GM21723 (cell line): ENCODE results near the gene POLR2L.

ENCODE experiments used
- ATAC-seq: cut with Tn5 transposase; IDR thresholded peaks from one replicate; pipeline ENCODE4 v1.9.1; 2021; ENCODE audit warnings: mild to moderate bottlenecking, moderate library complexity; ENCODE audit not compliant: unreplicated experiment

Gene POLR2L

DNA sequence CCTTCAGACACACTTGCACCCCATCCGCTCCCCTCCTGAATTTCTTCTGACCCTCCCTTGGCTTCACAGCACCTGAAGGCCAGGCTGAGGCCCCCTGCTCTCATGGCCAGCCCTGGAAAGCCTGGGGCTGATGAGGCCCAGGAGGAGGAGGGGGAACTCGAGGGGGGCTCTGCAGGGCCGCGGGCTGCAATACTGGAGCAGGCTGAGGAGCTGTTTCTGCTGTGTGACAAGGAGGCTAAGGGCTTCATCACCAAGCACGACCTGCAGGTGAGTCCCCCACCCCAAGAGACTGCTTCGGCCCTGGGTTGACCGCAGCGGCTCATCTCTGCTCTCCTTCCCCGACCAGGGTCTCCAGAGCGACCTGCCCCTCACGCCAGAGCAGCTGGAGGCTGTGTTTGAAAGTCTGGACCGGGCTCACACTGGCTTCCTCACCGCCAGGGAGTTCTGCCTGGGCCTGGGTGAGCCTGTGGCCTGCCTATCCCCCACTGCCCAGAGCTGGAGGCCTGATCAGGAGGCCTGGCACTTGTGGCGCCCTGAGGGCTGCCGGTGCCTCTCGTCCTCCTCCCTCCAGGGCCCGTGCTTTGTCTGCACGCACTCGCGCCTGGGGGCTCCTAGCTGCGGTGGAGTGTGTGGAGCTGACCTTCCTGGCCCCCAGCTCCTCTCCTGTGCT, 13.7 kb downstream of the POLR2L start:
- no peak for ATAC-seq

DNA sequence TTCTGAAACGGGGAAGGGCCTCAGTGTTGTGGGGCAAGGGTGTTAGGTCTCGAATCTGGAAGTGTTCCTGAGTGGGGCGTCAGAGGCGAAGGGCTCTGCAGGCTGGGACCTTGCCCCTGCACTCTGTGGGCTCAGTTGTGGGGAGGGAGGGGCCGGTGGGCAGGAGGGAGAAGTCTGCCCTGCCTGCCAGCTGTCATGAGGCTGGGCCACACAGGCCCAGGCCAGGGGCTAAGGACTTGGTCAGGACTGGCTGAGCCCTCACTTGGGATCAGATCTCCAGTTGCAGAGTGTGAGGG, 14.5 kb downstream of the POLR2L start, which contains the start of gene CRACR2B:
TSS of gene CRACR2B (plus strand) at position 23 of the 296 bp plus-strand sequence. CDS start 689 bp downstream, outside the sequence.
- no peak for ATAC-seq

DNA sequence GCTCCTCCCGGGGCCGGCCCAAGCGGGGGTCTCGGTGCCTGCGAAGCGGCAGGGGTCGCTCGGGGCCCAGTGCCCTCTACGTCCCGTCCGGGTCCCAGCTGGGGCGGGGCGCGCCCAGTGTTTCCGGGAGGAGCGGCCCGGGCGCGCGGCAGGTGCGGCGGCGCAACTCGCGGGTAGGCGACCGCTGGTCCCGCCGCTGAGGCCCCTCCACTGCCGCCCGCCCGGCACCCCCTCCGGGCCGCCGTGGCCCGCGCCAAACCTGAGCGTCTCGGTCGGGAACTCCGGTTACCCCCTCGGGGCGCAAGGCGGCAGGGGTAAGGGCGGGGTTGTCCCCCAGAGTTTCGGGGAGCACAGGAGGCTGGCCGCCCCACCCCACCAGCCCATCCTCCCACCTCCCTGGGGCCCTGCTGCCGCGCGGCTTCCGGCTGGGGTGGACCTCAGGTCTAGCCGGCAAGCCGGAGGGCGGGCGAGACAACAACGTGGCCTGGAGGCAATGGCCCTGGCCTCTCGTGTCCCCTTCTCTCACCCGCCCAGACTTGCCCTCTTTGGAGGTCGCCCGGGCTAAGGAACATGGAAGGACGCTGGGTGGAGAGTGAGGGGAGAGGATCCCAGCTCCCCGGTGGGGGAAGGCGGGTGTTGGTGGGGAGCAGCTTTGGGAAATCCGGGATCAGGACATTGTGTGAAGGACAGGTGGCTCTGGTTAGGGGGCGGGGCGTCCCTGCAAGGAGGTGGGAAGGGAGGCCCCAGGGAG, 15.0 kb downstream of the POLR2L start:
- ATAC-seq = no peak

DNA sequence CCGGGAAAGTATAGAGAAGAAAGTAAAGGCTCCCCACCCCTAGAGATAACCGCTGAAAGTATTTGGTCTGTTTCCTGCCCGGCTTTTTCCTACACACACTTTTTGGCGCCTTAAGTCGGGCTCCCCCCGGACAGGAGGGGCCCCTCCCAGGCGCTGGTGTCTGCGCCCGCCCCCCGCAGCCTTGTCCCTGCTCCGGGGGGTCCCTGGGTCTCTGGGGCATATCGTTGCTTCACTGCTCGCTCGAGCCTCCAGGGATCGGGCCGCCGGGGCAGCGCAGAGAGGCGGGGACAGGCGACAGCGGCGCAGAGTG, 15.5 kb downstream of the POLR2L start:
- no peak for ATAC-seq

DNA sequence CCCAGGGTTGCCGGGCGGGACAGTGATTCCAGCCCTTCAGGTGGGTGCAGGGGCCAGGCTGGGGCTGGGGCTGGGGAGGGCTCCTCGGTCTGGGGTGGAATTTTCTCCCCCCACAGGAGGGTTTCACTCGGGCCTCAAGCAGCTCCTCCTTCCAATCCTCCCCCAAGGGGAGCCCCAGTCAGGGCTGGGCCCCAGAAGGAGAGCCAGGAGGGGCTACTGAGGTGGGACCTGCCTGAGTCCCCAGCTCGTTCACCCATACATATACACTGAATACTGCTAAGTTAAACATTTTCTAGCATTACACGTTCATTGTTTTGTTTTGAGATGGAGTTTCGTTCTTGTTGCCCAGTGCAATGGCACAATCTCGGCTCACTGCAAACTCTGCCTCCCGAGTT, 16.1 kb downstream of the POLR2L start:
- ATAC-seq = no peak

DNA sequence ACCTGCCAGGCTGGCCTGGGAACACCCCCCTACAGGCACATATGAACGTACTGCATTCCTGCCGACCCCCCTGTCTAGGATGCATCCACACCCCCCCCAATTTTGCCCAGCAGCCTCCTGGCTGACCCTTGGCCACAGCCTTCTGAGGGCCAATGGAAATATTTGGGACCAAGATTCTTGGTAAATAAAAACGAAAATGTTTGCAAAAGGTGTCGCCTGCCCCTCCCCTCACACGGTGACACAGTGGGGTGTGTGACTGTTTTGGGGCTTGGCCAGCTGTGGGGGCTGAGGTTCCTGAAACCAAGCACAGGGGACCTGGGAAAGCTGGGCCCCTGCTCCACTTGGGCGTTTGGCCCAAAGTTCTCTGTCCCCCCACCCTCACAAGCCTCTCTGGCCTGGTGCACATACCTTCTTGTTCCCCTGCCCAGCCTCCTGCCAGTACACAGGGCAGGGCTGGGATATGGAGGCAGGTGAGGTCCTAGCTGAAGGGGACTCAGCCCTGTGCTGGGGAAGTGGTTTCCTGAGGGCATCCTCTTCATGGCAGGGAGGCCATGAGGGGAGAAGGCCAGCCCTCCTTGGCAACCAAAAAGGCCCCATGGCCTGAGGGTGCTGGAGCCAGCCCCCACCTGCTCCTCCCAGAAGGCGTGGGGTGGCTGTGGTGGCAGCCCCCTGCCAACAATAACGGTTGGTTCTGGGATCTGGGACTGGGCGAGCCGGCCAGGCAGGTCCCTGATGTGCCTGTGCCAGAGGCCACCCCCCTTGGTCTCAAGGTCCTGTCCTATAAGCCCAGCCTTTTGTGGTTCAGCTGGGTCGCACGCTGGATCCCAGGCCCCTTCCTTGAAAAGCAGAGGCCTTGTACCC, 16.7 kb downstream of the POLR2L start:
- no peak for ATAC-seq

DNA sequence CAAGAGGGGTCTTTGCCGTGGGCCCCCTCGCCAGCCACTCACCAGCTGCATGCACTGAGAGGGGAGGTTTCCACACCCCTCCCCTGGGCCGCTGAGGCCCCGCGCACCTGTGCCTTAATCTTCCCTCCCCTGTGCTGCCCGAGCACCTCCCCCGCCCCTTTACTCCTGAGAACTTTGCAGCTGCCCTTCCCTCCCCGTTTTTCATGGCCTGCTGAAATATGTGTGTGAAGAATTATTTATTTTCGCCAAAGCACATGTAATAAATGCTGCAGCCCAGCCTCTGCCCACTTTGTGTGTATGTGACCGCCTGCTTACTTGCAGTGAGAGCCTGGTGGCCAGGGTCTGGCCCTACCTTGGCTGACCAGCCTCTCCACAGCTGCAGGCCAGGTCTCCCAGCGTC, 17.4 kb downstream of the POLR2L start:
- ATAC-seq = no peak

DNA sequence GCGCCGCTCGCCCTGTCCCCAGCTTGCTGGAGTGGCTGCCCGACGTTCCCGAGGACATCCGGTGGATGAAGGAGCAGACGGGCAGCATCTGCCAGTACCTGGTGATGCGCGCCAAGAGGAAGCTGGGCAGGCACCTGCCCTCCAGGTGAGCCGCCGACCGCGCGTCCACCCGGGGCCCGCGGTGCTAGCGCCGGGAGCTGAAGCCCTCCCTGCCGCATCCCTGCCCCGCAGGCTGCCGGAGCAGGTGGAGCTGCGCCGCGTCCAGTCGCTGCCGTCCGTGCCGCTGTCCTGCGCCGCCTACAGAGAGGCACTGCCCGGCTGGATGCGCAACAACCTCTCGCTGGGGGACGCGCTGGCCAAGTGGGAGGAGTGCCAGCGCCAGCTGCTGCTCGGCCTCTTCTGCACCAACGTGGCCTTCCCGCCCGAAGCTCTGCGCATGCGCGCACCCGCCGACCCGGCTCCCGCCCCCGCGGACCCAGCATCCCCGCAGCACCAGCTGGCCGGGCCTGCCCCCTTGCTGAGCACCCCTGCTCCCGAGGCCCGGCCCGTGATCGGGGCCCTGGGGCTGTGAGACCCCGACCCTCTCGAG, 17.9 kb downstream of the POLR2L start:
- ATAC-seq = no peak

DNA sequence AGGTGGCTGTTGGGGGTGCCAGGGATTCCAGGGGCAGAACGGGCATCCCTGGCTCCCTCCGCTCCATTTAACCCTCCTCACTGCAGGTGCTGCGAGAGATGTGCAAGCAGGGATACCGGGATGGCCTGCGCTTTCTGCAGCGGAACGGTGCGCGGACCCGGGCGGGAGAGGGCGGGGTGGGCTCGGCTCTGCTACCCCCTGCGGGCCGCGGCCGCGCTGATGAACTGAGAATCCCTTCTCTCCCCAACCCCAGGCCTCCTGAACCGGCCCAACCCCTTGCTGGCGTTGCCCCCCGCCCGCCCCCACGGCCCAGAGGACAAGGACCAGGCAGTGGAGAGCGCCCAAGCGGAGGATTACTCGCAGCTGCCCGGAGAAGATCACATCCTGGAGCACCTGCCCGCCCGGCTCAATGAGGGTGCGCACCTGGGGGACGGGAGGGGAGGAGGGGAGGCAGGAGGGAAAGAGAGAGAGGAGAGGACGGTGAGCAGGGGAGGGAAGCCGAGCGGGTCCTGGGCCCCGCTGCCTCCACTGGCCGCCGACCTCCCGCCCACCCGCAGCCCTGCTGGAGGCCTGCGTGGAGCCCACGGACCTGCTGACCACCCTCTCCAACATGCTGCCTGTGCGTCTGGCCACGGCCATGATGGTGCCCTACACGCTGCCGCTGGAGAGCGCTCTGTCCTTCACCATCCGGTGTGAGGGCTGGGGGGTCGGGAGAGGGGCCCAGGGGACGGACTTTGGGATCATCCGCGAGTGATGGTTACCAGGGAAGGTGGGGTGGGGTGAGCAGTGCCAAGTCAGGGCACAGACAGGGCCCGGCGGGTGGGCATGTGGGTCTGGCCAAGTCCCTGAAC, 18.7 kb downstream of the POLR2L start:
- ATAC-seq = no peak

DNA sequence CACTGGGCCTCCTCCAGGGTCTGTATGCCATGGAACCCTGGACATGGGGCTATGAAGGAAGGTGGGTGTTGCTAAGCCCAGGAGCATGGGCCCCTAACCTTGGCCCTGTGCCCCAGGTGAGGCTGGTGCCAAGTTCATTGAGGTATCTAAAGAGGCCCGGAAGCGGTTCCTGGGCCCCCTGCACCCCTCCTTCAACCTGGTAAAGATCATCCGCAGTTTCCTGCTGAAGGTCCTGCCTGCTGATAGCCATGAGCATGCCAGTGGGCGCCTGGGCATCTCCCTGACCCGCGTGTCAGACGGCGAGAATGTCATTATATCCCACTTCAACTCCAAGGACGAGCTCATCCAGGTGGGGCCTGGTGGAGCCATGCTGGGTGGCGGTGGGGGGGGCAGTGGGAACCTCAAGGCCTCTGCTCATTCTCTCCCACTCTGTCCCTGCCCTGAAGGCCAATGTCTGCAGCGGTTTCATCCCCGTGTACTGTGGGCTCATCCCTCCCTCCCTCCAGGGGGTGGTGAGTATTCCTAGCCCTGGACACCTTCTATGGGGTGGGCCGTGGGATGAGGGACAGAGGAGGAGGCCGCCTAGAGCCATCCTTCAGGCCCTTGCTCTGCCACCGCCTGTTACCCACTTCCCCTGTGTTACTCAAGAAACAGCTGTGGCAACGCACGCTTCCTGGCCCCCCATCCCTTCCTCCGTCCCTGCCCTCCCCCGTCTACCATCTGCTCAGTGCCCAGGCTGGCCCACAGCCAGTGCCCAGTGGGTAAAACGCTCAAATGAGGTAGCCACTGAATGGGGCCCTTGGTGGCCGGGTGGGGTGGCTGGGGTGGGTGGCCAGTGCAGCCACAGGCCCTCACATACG, 20.6 kb downstream of the POLR2L start:
- ATAC-seq = no peak

DNA sequence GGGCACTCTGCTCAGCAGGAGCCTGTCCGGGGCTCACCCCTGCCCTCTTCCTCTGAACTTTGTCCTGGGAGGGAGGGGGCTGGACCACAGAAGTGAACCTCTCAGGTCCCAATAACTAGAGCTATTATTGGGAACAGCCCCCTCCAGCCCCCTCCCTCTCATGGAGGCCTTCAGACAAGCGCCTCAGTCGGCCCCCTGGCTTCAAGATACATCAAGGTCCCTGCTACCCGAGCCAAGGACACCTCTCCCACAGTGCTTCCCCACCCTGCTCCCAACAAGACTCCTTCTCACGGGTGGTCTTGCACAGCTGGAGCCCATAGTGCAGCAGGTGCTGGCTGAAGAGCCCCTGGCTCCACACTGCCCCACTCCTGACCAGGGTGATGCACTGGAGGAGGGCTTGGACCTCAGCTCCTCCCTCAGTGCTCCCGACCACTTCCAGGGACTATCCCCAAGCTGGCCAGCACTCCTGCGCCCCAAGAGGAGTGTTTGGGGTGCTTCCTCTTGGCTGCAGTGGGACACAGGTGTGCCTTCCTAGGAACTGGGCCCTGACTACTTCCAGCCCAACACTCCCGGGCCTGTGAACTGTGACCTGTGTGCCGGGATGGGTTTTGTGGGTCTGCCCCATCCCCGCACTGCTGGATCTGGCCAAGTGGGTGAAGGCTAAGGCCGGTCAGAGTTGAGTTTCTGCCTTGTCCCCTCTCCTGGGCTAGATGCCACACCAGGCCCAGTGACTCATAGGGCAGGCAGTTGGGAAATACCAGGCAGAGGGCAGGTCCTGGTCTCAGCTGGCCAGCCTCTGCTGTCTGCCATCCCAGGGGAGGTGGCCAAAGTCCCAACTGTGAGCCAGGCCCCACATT, 21.4 kb downstream of the POLR2L start:
- no peak for ATAC-seq

DNA sequence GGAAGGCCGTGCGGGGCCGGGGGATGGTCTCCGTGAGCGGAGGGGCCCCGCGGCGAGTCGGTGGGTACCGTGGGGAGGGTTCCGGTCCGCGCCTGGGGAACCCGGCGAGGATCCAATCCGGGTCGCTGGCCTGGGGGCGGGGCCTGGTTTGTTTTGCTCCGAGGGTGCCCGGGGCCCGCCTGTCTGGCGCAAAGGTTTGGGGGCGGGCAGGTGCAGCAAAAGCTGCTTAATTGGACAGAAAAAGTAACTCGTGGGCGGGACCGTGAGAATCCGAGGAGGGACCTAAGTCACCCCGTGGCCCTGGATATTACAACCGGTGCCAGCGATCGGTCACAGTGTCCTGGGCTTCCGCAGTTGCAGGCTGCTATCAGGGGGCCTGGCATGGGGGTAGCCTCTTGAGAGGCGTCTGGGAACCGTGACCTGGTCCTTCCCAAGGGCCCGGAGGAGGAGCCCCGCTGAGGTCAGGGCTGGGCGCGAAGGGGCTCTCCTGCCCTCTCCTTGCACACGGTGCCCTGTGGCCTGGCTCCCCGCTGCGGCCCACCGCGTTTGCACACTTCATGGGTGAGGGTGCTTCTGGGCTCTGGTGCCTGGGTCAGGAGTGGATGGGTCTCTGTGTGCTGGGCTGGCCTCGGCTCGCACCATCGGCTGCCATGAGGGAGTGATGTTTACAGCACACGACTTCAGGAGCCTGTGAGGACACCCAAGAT, 22.2 kb downstream of the POLR2L start:
- peak; percentile 63 for ATAC-seq

DNA sequence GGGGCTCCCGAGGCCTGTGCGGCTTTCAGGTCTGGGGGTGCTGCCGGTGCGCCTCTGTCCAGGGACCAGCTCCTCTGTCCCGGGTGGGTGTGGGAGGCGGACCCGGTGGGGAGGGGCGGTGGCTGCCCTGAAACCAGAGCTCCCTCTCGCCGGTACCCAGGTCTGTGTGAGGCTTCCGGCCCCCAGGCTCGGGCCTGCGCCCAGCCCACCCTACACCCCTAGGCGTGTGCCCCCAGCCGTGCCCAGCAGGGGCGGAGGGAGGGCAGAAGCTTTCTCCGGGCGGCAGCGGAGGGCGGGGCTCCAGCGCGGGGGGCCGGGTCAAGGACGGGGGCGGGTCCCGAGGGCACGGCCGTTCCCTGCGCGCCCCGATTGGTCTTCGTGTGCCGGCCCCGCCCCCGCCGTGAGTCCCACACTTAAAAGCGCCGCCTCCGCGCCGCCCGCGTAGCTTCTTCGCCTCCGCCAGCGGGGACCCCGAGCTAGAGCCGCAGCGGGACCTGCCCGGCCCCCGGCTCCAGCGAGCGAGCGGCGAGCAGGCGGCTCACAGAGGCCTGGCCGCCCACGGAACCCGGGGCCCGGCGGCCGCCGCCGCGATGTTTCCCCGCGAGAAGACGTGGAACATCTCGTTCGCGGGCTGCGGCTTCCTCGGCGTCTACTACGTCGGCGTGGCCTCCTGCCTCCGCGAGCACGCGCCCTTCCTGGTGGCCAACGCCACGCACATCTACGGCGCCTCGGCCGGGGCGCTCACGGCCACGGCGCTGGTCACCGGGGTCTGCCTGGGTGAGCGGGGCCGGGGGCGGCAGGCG, 23.0 kb downstream of the POLR2L start:
- ATAC-seq = peak; percentile 61

DNA sequence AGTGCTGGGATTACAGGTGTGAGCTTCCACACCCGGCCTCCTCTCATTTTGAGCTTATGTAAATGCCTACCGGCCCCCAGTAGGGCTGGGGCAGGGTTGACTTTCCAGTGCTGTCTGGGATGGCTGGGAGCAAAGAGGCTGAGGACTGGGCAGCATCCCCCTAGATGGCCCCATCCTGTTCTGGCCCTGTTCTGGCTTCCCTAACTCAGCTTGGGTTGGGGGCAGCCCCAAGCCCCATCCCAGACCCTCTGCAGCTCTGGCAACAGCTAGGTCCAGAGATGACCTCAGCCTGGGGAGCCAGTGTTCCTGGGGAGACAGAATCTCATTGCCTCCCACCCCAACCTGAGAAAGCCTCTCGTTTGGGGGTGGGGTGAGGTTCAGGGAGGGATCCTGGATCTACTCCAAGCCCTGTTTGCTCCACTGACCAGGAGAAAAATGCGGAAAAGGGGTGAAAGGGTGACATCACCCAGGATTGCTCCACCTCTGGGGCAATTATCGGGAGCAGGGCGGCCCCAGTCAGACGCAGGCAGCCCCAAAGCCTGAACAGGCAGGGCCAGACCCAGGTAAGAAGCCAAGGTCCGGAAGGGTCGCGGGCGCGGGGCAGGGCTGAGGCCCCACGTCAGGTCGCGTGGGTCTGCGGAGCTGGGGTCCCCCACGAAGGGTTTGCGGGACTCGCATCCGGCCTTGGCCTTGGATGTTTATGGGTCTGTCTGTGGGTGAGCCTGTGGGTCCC, 23.8 kb downstream of the POLR2L start, which contains the start of gene PNPLA2:
TSS of gene PNPLA2 (plus strand) at position 519 of the 733 bp plus-strand sequence. CDS start 805 bp downstream, outside the sequence.
- ATAC-seq = peak; percentile 2

DNA sequence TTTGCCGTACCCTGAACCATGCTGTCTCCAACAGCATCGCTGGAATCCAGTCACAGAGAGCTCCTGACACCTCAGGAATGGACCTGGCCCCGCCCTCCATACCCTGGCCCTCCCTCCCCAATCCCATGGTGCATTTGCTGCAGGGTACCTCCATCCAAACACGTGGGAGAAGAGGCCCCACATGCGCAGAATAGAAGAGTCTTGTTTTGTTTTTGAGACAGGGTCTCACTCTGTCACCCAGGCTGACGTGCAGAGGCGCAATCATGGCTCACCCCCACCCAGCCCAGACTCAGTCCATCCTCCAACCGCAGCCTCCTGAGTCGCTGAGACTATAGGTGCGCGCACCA, 25.9 kb downstream of the POLR2L start:
- no peak for ATAC-seq

DNA sequence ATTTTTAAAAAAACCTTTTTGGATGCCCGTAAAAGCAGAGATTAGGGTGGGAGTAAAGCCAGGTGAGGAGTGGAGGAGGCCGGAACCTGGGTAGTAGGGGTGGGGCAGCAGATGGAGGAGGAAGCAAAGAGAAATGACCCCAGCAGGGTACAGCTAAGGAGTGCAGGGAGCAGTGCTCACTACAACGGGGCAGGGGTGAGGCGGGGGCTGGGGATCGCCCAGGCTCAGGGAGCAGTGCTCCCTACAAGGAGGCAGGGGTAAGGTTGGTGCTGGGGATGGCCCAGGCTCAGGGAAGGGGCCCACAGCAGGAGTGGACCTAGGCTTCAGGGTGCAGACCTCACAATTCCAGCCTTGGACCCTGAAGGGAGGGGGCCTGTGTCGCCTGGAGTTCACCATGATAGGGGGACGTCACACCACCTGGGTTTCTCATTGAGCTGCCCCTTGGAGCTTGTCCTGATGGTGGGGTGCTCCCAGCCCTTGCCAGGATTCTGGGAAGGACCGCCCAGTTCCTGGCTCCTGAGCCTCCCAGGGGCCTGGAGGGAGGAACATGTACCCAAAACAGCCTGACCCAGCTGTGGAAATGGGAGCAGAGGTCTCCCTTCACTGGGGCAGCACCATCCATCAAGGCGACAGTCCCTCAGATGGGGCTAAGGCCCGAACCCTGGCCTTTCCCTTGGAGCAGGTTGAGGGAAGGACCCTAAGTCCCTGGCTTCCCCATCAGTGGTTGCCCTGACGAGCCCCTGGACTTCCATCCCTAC, 26.5 kb downstream of the POLR2L start:
- ATAC-seq = no peak
